Colonic mucosa (tissue), 4 donors: Measurements from ENCODE around the gene GNG2. TPM values are rescaled to one million over a fixed set of nuclear protein-coding genes. Genes with fewer than 3 reads are reported as not detected.

Source experiments
- DNase-seq: peaks from one replicate; pipeline ENCODE4 v3.0.0-alpha.2; 2020
- H3K27ac ChIP-seq: fragments of 200-600 bp; one replicate; pipeline ENCODE4 v1.8.0; 2021
- H3K27me3 ChIP-seq: fragments of 200-600 bp; one replicate; pipeline ENCODE4 v1.8.0; 2021
- H3K36me3 ChIP-seq: fragments of 200-600 bp; one replicate; pipeline ENCODE4 v1.8.0; 2021
- H3K4me1 ChIP-seq: fragments of 200-600 bp; one replicate; pipeline ENCODE4 v1.8.0; 2021; ENCODE audit warnings: mild to moderate bottlenecking
- H3K4me3 ChIP-seq: fragments of 200-600 bp; one replicate; pipeline ENCODE4 v1.8.0; 2021
- H3K9ac ChIP-seq, 2 donors: one replicate each; pipeline ENCODE4 v1.7.0; 2013; ENCODE audit warnings: control low read depth in 2 of 2, low read depth in 2 of 2, low read length in 2 of 2
- H3K9me3 ChIP-seq: fragments of 200-600 bp; one replicate; pipeline ENCODE4 v1.8.0; 2021
- CTCF ChIP-seq: fragments of 200-600 bp; IDR thresholded peaks from one replicate; pipeline ENCODE4 v1.8.0; 2022; ENCODE audit warnings: antibody characterized with exemption, mild to moderate bottlenecking
- intact Hi-C: fragments of 100-400 bp; cut with DNase I; formaldehyde crosslinking; loops from one replicate; pipeline ENCODE4 v1.14.1; 2022
- total RNA-seq, 2 donors: library from RNA; stranded (reverse); fragmentation: NEBNext Ultra II Directional in 1 of 2; extraction: Animal tissue kit (Norgen Biotek cat#: 25700) in 1 of 2; gene quantifications; one replicate each; pipeline ENCODE4 v1.2.1, GENCODE V29; 2021
- donor health status: healthy.
- donor health status: DM: no; HTN: no; CAD: no.
- donor health status: DM: no; HTN: no; CAD: no.

GNG2 gene
- total RNA-seq, 2 donors from 2014 or later = 4.9 to 18.2 TPM

GRCh38 chr14:51828017-51828797, 32.2 kb upstream of the GNG2 start:
- H3K4me3 ChIP-seq = no peak overlapping the region
- no peaks in the 10 kb centered on the region for H3K36me3 ChIP-seq
- H3K27me3 ChIP-seq = no peaks in the 10 kb centered on the region
- no peak for TF ChIP-seq CTCF
- H3K4me1 ChIP-seq = no peaks in the 10 kb centered on the region
- H3K9me3 ChIP-seq = no peaks in the 10 kb centered on the region
- no peak overlapping the region for H3K27ac ChIP-seq
- H3K9ac ChIP-seq = no peak overlapping the region
- intact Hi-C loops = no loop called here
- no peak for DNase-seq

GRCh38 chr14:51834240-51834639, 26.2 kb upstream of the GNG2 start:
- intact Hi-C loops = no loop called here
- H3K27ac ChIP-seq = no peak overlapping the region
- H3K4me1 ChIP-seq = no peaks in the 10 kb centered on the region
- H3K36me3 ChIP-seq = no peaks in the 10 kb centered on the region
- no peaks in the 10 kb centered on the region for H3K9me3 ChIP-seq
- TF ChIP-seq CTCF = no peak
- DNase-seq = no peak
- H3K9ac ChIP-seq = no peak overlapping the region
- H3K27me3 ChIP-seq = no peaks in the 10 kb centered on the region
- no peak overlapping the region for H3K4me3 ChIP-seq

- TF ChIP-seq CTCF = no peak
- no peaks in the 10 kb centered on the region for H3K9me3 ChIP-seq
- no peak overlapping the region for H3K4me3 ChIP-seq
- H3K4me1 ChIP-seq = no peaks in the 10 kb centered on the region
- no peak overlapping the region for H3K27ac ChIP-seq
- no peak for DNase-seq
- H3K36me3 ChIP-seq = no peaks in the 10 kb centered on the region
- no peaks in the 10 kb centered on the region for H3K27me3 ChIP-seq
- H3K9ac ChIP-seq = no peak overlapping the region
- intact Hi-C loops = no loop called here
Measured at GRCh38 chr14:51836417-51836816, 24.0 kb upstream of the GNG2 start.

- H3K4me1 ChIP-seq = no peaks in the 10 kb centered on the region
- H3K27ac ChIP-seq = no peak overlapping the region
- DNase-seq = no peak
- no peaks in the 10 kb centered on the region for H3K36me3 ChIP-seq
- no peak for TF ChIP-seq CTCF
- intact Hi-C loops = no loop called here
- H3K9me3 ChIP-seq = no peaks in the 10 kb centered on the region
- no peaks in the 10 kb centered on the region for H3K27me3 ChIP-seq
- no peak overlapping the region for H3K4me3 ChIP-seq
- H3K9ac ChIP-seq = no peak overlapping the region
Measured at GRCh38 chr14:51844081-51844881, 16.1 kb upstream of the GNG2 start.

GRCh38 chr14:51845811-51846210, 14.6 kb upstream of the GNG2 start:
- Histone ChIP-seq H3K4me1 (no peaks in the 10 kb centered on the region), H3K27me3 (no peaks in the 10 kb centered on the region), H3K36me3 (no peaks in the 10 kb centered on the region), H3K4me3 (no peak overlapping the region), H3K27ac (no peak overlapping the region), H3K9ac (no peak overlapping the region), H3K9me3 (no peaks in the 10 kb centered on the region)
- TF ChIP-seq CTCF = no peak
- intact Hi-C loops = no loop called here
- no peak for DNase-seq
